ENCODE results near the gene NAA25.

The NAA25 gene

GRCh38 chr12:112108202-112109079, at the start of gene NAA25:
TSS of gene NAA25 (minus strand) at chr12:112108783. CDS start at chr12:112108773, 10 bp downstream.
- DNase-seq = peak; percentile 73

- DNase-seq = no peak
These were observed 45.3 kb upstream of the NAA25 start for GRCh38 chr12:112153893-112154219.

DNA sequence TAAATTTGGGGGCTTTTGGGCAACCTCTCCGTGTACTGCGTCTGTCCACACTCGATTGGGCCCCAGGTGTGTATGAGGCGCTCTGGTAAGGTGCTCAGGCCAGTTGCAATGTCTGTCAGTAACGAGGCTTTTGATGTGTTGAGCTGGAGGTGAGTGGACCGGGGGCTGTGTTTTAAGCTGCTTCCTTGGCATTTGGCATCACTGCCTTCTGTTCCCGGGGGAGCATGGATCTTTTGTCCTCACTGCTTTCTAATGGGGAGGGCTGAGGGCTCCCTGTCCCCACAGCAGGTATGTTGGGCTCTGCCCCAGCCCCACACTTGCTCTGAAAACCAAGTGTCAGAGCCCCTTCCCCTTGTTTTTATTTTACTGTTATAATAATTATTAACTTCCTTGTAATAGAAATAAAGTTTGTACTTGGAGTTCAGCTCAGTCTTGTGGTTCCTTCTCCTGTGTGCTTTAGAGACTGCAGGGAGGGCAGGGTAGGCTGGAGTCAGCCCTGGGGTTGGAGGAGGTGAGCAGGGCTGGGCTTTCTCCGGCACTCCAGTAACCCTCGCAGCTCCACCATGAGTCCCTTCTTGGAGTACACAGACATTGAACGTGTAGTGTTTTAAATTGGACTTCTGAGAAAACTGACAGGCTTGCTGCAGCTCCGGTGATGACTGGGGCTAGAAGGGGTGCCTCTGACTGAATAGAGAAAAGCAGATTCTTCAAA, 44.8 kb upstream of the NAA25 start:
- no peak for DNase-seq

DNA sequence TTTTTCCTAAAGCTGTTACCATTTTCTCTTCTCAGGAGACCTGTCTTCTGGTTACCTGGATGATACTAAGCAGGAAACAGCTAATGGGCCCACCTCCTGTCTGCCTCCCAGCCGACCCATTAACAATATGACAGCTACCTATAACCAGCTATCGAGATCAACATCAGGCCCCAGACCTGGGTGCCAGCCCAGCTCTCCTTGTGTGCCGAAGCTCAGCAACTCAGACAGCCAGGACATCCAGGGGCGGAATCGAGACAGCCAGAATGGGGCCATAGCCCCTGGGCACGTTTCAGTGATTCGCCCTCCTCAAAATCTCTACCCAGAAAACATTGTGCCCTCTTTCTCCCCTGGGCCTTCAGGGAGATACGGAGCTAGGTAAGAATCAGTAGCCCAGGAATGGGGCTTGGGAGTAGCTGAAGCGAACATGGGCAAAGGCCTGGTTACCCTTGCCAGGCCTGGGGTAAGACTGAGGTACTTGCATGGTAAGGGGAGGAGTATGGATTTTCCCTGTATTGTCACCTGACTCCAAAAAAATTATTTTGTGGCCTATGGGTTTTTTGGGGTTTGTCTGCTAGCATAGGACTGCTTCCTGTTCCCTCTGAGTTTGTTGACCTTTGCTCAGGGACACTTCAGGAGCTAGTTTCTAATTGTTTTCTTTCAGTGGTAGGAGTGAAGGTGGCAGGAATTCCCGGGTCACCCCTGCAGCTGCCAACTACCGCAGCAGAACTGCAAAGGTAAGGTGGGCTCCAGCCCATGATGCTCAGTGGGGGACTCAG, 43.4 kb upstream of the NAA25 start:
- DNase-seq = no peak

GRCh38 chr12:112149596-112149995, 41.0 kb upstream of the NAA25 start:
- no peak for DNase-seq

- no peak for DNase-seq
These were observed 39.5 kb upstream of the NAA25 start for GRCh38 chr12:112148031-112148513.

- no peak for DNase-seq
These were observed 37.5 kb upstream of the NAA25 start for GRCh38 chr12:112146123-112146522.

GRCh38 chr12:112140728-112141127, 32.1 kb upstream of the NAA25 start:
- no peak for DNase-seq

DNA sequence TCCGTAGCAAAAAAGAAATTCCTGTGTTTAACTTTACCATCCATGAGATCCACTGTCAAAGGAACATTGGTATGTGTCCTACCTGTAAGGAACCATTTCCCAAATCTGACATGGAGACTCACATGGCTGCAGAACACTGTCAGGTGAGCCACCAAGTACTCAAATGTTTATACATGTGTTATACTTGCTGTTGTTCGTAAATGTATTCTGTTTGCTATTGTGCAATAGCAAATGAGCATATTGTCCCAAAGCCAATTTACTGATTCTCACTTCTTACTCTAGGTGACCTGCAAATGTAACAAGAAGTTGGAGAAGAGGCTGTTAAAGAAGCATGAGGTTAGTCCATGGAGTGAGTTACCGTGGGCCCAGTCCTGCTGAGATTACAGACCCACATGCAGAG, 26.1 kb upstream of the NAA25 start:
- no peak for DNase-seq

DNA sequence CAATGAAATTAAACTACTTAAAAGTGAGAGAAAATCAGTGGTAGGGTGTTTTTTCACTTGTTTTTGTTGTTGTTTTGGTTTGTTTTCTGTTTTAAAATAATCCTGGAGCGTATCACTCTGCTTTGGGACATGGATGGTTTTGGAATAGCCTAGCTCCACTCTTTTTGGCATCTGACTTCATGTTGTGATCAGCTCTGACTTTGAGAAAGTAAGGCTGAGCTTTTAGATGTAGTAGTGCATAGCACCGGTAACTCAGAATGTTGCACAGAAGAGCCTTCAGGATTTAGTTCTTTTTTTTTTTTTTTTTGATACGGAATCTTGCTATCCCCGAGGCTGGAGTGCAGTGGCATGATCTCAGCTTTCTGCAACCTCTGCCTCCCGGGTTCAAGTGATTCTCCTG, 24.8 kb upstream of the NAA25 start:
- DNase-seq = no peak

DNA sequence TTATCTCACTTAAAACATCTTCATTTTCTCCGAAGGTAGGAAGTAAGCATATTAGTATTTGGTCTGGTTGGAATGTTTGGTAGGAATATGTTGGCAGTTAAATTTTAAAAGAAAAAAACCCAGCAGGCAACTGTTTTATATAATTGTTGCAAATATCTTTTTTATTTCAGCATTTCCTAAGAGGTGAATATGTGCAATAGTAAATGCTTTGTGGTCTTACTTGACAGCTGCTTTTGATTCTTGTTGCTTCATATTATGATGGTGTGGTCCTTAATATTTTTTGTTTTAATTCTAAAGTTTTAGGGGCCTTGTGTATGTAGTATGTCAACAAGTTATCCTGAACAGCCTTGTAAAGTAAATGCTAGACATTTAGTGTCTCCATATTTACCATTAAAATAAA, 23.1 kb upstream of the NAA25 start:
- no peak for DNase-seq

DNA sequence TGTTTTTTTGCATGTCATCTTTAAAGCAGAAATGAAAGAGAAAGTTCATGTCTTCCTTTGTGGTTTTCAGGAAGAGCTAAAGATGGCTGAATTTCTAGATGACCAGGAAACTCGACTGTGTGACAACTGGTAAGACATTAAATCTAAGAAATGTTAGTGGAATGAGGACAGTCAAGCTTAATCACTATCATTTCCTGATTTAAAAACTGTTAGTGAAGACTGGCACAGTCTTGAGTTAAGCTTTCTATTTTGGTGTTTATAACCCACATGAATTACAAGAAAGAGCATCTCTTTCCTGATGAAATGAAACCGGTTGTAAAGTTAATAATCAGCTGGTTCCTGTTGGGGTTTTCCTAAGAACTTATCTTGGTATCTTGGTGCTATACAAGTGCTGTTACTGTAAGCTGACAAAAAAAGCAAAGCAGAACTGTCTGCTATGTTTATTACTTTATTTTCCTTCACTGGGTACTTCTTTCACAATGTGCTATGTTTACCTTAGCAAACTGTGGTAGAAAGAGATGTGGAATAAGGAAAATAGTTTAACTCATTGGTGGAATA, 21.9 kb upstream of the NAA25 start:
- no peak for DNase-seq

DNA sequence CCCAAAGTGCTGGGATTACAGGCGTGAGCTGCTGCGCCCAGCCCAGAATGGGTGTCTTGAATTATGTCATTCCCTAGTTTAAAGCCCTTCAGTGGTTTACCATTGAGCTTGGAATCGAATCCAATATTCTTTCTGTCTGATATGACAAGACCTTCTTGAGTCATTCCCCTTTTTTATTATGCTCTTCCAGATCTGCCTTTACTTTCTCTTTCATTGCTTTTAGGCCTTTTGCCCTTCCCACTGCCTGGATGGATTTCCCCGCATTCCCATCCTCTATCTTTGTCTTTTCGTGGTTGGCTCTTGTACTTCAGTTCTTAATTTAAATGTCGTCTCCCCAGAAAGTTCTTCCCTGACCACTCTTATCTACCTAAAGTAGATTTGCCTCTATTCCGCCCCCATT, 18.3 kb upstream of the NAA25 start:
- DNase-seq = no peak

- DNase-seq = no peak
These were observed 17.4 kb upstream of the NAA25 start for GRCh38 chr12:112126000-112126438.

DNA sequence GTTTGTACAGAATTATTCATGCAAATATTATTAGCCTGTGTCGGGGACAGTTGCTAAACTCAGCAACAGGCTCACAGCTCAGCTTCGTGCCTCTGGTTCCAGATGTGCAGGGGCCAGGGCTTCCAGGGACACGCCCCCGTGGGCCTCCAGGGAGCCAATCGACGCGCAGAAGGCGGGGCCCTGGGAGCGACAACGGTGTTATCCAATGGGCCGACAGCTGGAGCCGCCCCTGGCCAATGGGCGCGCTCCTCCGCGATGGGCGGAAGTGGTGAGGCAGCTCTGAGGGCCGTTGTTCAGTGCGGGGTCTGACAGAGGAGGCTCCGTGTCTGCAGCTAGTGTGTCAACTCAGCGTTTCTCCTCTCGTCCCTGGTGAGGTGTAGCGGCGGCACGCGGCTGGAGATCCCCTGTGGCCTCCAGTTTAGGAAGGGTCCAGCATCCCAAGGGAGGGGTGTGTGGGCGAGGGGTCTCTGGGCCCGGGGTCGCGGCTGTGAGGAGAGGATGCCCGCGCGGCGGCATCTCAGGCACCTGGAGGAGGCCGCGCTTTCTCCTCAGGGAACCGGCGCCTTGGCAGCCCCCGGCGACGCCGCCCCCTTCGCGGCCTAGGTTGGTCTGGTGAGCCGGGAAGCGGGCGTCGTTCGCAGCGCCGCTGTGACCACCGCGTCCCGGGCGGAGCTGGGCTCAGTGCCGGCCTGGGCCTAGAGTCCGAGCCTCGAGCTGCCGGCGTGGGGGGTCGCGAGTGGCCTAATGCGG, 16.8 kb upstream of the NAA25 start, which contains the start of gene TRAFD1:
TRAFD1 (plus strand) TSS at position 311 of the 750 bp plus-strand sequence. CDS start 4,963 bp downstream, outside the sequence.
- DNase-seq = peak; percentile 95

- DNase-seq = no peak
These were observed 16.3 kb upstream of the NAA25 start for GRCh38 chr12:112124918-112125249.

DNA sequence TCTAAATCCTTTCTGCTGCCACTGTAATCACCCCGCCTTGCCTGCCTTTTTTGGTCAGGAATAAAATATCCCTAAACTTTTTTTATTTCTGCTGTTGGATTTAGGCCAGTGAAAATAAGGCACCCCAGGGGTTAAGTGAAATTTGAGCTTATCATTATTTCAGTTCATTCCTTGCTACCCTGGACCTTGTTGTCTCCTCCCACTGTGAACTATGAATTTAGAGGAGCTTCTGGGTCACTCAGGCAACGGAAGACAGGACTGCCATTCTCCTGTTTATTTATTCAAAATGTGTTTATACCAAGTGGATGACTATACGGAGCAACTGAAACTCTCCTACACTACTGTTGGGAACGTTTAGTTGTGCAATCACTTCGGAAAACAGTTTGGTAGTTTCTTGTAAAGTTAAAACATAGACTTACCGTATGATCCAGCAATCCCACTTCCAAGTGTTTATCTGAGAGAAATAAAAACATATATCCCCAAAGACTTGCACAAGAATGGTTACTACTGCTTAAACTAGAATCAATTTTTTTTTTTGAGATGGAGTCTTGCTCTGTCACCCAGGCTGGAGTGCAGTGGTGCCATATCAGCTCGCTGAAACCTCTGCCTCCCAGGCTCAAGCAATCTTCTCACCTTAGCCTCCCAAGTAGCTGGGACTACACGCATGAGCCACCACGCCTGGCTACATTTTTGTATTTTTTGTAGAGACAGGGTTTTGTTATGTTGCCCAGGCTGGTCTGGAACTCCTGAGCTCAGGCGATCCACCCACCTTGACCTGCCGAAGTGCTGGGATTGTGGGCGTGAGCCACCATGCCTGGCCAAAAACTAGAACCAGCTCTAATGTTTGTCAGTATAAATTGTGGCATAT, 14.5 kb upstream of the NAA25 start:
- no peak for DNase-seq

DNA sequence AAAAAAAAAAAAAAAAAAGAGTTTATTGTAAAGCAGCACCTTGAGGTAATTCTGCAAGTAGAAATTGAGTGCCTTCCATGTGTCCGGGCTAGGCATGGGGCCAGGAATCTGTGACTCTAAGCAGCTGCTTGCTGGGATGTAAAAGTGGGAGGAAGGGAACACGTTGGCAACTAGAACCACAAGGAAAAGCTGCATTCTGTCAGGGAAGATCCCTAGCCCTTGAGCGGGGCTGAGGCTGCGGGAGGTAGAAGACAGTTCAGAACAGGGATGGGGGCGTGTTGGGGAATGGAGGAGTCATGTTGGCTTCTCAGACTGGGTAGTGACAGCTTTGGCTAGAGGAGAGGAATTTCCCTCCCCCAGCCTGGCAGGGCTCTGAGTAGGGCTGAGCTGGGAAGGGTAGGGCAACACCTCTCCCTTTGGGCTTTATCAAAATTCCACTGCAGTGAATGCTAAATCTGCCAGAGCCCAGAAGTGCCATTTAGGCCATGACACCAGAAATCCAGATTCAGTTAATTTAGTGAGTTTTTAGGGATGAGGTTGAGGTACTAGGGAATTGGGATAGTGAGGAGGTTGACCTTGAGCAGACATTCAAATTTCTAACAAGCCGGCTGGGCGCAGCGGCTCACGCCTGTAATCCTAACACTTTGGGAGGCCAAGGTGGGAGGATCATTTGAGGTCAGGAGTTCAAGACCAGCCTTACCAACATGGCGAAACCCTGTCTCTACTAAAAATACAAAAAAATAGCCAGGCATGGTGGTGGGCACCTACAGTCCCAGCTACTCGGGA, 13.4 kb upstream of the NAA25 start:
- no peak for DNase-seq

GRCh38 chr12:112117685-112118084, 9.1 kb upstream of the NAA25 start:
- no peak for DNase-seq

Measured in SHP77 treated with DMSO at 0.1 percent for 48 hours (cell line).